Measurements from ENCODE around the gene FDX2.

GRCh38 chr19:10339380-10339960 is 23.7 kb upstream of the FDX2 start, which contains the start of gene ICAM3:
- TF ChIP-seq CTCF (IDR thresholded peaks at IDR 0.05) (no peak), POLR2AphosphoS5 (IDR thresholded peaks at IDR 0.05; ENCODE audit: insufficient read depth in 1 of 2, low read depth in 1 of 2) (no peak)
